MM.1S (cell line): ENCODE data around the gene PURA.

Experiments used
- EZH2 ChIP-seq: fragments of 300-600 bp; sonication (generic); optimal IDR thresholded peaks from 2 replicates; pipeline ENCODE3; 2017; ENCODE audit warnings: low read depth, mild to moderate bottlenecking, antibody characterized with exemption, low read length, mixed read lengths
- EZH2phosphoT487 ChIP-seq: fragments of 300-600 bp; sonication (generic); IDR thresholded peaks from 2 replicates; pipeline ENCODE4 v1.6.1; 2018; ENCODE audit warnings: antibody characterized with exemption, low read length
- TF ChIP-seq, protein P1 (sequence below): fragments of 300-600 bp; sonication (generic); IDR thresholded peaks from 2 replicates; pipeline ENCODE4 v1.5.1; 2016; ENCODE audit warnings: antibody characterized with exemption, low read length, mixed read lengths

- TF ChIP-seq, protein P1, sequence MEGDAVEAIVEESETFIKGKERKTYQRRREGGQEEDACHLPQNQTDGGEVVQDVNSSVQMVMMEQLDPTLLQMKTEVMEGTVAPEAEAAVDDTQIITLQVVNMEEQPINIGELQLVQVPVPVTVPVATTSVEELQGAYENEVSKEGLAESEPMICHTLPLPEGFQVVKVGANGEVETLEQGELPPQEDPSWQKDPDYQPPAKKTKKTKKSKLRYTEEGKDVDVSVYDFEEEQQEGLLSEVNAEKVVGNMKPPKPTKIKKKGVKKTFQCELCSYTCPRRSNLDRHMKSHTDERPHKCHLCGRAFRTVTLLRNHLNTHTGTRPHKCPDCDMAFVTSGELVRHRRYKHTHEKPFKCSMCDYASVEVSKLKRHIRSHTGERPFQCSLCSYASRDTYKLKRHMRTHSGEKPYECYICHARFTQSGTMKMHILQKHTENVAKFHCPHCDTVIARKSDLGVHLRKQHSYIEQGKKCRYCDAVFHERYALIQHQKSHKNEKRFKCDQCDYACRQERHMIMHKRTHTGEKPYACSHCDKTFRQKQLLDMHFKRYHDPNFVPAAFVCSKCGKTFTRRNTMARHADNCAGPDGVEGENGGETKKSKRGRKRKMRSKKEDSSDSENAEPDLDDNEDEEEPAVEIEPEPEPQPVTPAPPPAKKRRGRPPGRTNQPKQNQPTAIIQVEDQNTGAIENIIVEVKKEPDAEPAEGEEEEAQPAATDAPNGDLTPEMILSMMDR: no peak
- no peak for TF ChIP-seq EZH2phosphoT487
- TF ChIP-seq EZH2: no peak
These were observed 31.3 kb downstream of the PURA start for GRCh38 chr5:140145256-140145655.
